ENCODE data around the gene AMDHD2.
A peak's percentile ranks its signal among the peaks of the same experiment; 100 is the strongest.
"Not testable (repeated sequence)": the region's sequence is repeated elsewhere in the genome, so short reads cannot be mapped to it uniquely, and the experiment has no call there.

Gene AMDHD2

DNA sequence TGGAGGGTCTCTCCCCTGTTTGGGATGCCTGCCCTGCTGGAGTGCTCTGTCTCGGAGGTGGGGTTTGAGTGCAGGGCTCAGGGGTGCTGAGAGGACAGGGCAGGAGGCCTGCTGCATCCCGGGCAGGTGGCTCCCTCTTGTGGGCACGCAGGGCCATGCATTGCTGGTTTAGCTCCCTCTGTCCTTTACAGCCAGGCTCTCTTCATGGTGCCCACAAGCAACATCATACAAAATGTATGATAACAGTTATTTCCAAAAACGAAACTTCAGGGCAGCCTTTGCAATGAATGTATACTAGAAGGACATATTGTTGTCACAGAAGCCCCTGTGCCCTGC lies 40.6 kb downstream of the AMDHD2 start:
- DNase-seq (ENCODE audit: extremely low spot score, insufficient read length, low read depth) = not testable (repeated sequence)
- FAIRE-seq = peak; percentile 83

DNA sequence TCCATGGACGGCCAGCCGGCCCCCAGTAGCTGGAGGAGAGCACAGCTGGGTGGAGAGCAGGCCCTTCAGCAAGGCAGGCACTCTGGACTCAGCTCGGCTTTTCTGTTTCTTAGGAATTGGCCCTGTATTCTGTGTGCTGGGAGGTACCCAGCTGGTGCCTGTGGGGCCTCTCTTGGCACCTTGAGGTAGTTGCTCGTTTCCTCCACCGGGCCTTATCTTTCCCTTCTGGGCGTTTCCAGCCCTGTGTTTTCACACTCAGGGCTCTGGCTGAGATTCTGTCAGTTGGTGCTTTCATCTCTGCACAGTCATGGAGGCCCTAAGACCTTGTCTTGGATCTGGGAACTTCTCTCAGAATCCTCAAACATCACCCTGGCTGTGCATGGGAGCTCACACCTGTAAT lies 47.3 kb downstream of the AMDHD2 start:
- FAIRE-seq; DNase-seq (ENCODE audit: extremely low spot score, insufficient read length, low read depth): not testable (repeated sequence)

DNA sequence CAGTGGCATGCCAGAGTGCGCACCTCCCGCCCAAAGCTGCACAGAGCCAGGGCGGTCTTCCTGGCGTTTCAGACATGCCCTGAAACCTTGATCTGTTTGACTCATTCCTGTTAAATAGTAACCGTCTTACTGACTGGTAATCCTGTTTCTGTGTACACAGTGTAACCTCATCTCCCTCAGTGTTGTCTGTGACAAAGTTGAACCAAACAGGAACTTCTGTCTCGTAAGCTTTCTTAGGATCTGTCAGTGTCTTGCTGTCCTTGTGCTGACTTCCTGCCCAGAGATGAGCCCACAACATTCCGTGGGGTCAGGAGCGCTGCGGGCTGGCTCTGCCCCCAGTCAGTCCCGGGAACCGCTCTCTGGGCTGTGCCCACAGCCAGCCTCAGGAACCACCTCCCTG lies 48.4 kb downstream of the AMDHD2 start:
- FAIRE-seq = peak; percentile 69
- DNase-seq (ENCODE audit: extremely low spot score, insufficient read length, low read depth) = not testable (repeated sequence)

DNA sequence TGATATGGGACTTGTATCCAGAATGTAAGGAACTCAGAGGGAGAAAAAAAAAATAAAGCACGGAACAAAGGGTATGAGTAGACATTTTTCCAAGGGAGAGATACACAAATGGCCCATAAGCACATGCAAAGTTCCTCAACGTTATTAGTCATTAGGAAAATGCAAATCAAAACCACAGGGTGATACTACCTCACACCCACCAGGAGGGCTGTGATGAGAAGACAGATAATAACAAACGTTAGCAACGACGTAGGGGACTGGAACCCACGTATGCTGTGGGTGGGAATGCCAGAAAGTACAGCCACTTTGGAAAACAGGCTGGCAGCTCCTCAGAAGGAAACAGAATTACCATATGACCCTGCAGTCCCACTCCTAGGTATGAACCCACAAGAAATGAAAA lies 52.5 kb downstream of the AMDHD2 start:
- peak; percentile 65 for FAIRE-seq
- not testable (repeated sequence) for DNase-seq (ENCODE audit: extremely low spot score, insufficient read length, low read depth)

DNA sequence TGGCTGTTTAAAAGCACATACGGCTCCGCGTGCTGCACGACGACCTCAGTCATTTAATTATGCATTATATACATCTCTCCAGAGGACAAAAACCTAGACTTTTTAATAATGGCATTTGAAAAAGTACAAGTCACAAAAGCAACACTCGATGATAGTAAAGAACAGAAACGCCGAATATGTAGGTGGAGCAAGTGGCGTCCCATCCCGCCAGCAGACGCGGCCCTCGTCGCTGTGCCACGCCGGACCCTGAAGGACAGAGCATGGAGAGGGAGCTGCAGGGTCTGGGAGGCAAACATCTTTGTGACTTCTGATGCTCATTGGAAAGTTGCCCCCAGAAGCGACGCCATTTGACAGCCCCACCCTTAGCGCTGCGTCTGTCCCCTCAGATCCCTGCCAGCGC lies 55.7 kb downstream of the AMDHD2 start:
- not testable (repeated sequence) for FAIRE-seq; DNase-seq (ENCODE audit: extremely low spot score, insufficient read length, low read depth)

DNA sequence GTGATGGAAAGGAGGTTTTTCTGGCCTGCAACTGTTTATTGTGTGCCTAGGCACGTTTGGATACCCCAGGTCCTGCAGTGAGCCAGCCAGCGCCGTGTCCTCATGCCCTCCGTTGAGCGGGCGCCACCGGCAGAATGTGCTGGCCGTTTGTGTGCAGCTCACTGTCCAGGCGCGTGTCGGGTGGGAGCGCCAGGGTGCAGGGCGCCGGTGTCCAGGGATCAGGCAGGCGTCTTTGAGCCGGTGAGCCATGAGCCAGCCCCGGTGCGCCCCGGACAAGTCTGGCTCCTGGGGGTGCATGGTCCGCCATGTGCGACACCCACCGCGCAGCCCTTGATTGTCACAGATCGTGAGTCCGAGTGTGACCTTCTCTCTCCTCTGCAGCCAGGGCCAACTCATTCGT lies 56.9 kb downstream of the AMDHD2 start:
- not testable (repeated sequence) for DNase-seq (ENCODE audit: extremely low spot score, insufficient read length, low read depth); FAIRE-seq

DNA sequence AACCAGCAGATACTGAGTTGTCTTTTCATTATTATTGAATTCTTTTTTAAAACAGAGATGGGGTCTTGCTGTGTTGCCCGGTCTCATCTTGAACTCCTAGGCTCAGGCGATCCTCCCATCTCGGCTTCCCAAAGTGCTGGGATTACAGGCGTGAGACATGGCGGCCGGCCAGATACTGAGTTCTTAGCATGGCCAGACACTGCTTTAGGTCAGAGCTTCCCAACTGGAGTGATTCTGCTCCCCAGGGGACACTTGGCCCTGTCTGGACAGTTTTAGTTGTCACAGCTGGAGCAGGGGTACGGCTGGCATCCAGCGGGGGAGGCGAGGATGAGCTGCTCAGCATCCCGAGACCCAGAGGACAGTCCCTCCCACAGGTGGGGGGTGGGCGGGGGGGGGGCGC lies 58.7 kb downstream of the AMDHD2 start:
- FAIRE-seq; DNase-seq (ENCODE audit: extremely low spot score, insufficient read length, low read depth): not testable (repeated sequence)

DNA sequence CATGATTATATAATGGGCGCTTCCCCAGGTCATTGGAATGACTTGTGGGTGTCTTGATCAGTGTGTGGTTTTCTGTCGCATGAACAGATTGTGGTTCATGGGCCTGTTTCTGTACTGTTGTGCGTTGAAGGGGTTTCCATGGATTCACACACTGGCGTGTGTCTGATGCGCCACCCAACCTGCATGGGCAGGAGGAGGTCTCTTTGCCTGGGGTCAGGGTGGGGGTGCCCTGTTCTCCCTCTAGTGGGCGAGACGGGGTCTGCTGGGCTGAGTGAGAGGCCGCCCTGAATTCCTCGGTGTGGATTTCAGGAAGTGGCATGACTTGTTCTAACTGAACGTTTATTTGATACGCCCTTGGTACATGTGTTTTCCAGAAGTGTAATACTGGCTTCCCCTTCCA lies 60.0 kb downstream of the AMDHD2 start:
- not testable (repeated sequence) for DNase-seq (ENCODE audit: extremely low spot score, insufficient read length, low read depth); FAIRE-seq

DNA sequence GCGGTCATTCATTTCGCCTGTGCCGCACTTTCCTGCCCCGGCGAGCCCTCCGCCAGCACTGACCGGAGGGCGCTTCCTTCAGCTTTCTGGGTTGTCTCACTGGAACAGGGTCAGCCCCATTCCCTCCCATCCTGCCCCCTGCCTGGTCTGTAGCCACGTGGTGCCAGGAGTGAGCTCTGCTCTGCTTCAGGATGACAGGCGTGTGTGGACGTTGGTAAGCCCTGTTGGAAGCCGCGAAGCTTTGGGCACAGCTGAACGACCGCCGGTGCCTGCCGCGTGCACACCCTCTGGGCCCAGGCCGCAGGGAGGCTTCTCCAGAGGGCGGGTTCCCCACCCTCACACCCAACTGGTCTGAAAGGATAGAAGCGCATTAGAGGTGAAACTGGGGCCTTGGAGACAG lies 60.6 kb downstream of the AMDHD2 start:
- not testable (repeated sequence) for DNase-seq (ENCODE audit: extremely low spot score, insufficient read length, low read depth); FAIRE-seq
